Body of pancreas (tissue), 4 donors: ENCODE measurements around the gene KRT8. TPM values are rescaled to one million over a fixed set of nuclear protein-coding genes. Genes with fewer than 3 reads are reported as not detected.

ENCODE experiments used
- ATAC-seq: fragments of 150-250 bp; one replicate; pipeline ENCODE4 v1.9.1; 2016
- DNase-seq, 4 donors: peaks; one replicate each; pipeline ENCODE4 v3.0.0-alpha.2; 2019
- H3K27ac ChIP-seq, 4 donors: fragments of 200-600 bp; sonication (generic); 1 replicate in 3 of 4; 2 replicates in 1 of 4; pipeline versions ENCODE4 v1.5.1 to v1.6.1; 2016 to 2019; ENCODE audit warnings: mild to moderate bottlenecking in 1 of 4, mixed read lengths in 1 of 4, moderate library complexity in 1 of 4
- H3K27me3 ChIP-seq, 2 donors: fragments of 200-600 bp; sonication (generic); one replicate each; pipeline ENCODE4 v1.6.0; 2016; ENCODE audit warnings: mild to moderate bottlenecking in 1 of 2
- H3K36me3 ChIP-seq, 2 donors: fragments of 200-600 bp; sonication (generic); replicated peaks in 1 of 2; 2 replicates each; pipeline ENCODE4 v1.5.1; 2016; ENCODE audit warnings: low read depth in 2 of 2; ENCODE audit not compliant: insufficient read depth in 1 of 2
- H3K4me1 ChIP-seq: fragments of 200-600 bp; sonication (generic); one replicate; pipeline ENCODE4 v1.6.0; 2016
- H3K4me3 ChIP-seq, 2 donors: fragments of 200-600 bp; sonication (generic); 1 replicate in 1 of 2; 2 replicates in 1 of 2; pipeline ENCODE4 v1.5.1; 2016 to 2019
- H3K9me3 ChIP-seq, 3 donors: fragments of 200-600 bp; sonication (generic); 1 replicate in 2 of 3; 2 replicates in 1 of 3; pipeline ENCODE4 v1.5.1; 2016
- POLR2A ChIP-seq, 3 donors: fragments of 450-650 bp; IDR thresholded peaks; one replicate each; pipeline ENCODE4 v1.6.1; 2016; ENCODE audit warnings: antibody characterized with exemption in 3 of 3, mild to moderate bottlenecking in 2 of 3
- WGBS, 2 donors: methylation state at CpG; one replicate each; pipeline ENCODE4 v1.1.5; 2017; 5-methylcytosine and 5-hydroxymethylcytosine counted together
- intact Hi-C: fragments of 100-400 bp; cut with DNase I; formaldehyde crosslinking; loops from one replicate; pipeline ENCODE4 v1.15.1; 2023
- total RNA-seq, 2 donors: library from RNA; depleted of rRNA; stranded (reverse); fragments of >200 nt; gene quantifications; one replicate each; pipeline ENCODE4 v1.1.0, GENCODE V29; 2016
- TF ChIP-seq, protein P1 (sequence below), 7 experiments: fragments of 450-650 bp in 4 of 7; fragments of 200-600 bp in 3 of 7; sonication (generic) in 3 of 7; IDR thresholded peaks; one replicate each; pipeline ENCODE4 v1.5.1; 2016 to 2019; ENCODE audit warnings: antibody characterized with exemption in 7 of 7

KRT8 gene
- total RNA-seq, 2 donors from 2014 or later = 394 to 455 TPM

DNA sequence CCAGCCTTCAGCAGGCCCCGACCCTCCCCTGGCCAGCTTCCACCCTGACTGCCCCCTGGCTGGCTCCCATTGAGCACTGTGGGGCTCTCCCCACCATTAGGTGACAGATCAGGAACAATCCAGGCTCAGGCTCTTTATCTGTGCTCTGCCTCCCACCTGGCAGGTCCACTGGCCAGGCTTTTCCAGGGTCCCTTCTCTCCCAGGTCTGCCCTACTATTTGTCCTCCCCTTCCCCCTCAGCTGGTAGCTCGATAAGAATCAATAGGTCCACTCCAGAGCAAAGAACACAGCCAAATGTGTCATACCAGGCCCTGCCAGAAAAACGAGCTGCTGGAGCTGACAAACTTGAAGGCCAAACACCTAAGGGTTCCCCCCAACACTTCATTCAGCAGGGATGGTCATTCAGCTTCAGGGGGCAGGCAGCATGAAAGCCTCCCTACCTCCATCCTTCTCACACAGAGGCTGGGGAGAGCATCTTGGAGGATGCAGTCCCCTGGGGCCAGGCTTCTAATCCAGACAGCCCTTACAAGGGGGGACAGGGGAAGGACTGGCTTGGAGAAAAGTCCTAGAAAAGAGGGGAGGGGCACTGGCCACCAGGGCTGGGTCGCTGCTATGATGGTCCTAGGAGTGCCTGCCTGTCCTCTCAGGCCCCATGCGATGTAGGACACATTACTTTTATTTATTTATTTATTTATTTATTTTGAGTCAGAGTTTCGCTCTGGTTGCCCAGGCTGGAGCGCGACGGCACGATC is 42.1 kb upstream of the KRT8 start:
- Histone ChIP-seq H3K4me3 (no peak overlapping the region), H3K27me3 (no peaks in the 10 kb centered on the region), H3K9me3 (no peaks in the 10 kb centered on the region), H3K27ac (peak overlapping the region; percentile 70 to 99 (median 98)), H3K4me1 (peaks cover 71% of the 10 kb centered on the region), H3K36me3 (no peaks in the 10 kb centered on the region)
- ATAC-seq = no peak
- intact Hi-C loops = no loop called here
- 54 to 56% methylated on average over 10 of the region's 10 CpGs for WGBS, 2 donors
- TF ChIP-seq POLR2A (IDR thresholded peaks at IDR 0.05) = no peak
- TF ChIP-seq, protein P1, sequence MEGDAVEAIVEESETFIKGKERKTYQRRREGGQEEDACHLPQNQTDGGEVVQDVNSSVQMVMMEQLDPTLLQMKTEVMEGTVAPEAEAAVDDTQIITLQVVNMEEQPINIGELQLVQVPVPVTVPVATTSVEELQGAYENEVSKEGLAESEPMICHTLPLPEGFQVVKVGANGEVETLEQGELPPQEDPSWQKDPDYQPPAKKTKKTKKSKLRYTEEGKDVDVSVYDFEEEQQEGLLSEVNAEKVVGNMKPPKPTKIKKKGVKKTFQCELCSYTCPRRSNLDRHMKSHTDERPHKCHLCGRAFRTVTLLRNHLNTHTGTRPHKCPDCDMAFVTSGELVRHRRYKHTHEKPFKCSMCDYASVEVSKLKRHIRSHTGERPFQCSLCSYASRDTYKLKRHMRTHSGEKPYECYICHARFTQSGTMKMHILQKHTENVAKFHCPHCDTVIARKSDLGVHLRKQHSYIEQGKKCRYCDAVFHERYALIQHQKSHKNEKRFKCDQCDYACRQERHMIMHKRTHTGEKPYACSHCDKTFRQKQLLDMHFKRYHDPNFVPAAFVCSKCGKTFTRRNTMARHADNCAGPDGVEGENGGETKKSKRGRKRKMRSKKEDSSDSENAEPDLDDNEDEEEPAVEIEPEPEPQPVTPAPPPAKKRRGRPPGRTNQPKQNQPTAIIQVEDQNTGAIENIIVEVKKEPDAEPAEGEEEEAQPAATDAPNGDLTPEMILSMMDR (IDR thresholded peaks at IDR 0.05) = no peak
- DNase-seq = peak in 3 of 4 donors; percentile 62 to 73 (median 72)

DNA sequence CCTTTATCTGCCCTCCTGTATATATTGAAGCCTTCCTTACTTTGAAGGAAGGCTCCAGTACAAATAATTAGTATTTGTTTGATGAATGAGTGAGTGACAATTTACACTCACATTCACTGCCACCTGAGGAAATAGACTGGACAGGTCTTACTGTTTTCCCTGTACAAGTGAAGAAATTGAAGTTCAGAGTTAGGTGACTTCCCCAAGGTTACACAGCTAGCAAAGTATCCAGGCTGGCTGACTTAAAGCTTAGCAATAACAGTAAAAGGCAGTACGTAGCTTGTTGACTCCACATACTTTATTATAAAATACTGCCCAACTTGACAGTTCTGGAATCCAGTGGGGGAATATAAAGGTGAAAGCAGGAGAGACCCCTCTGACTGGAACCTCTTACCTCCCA is 41.5 kb upstream of the KRT8 start:
- Histone ChIP-seq H3K4me3 (no peak overlapping the region), H3K27ac (peak overlapping the region; percentile 70 to 99 (median 98)), H3K4me1 (peaks cover 68% of the 10 kb centered on the region), H3K27me3 (no peaks in the 10 kb centered on the region), H3K9me3 (no peaks in the 10 kb centered on the region), H3K36me3 (no peaks in the 10 kb centered on the region)
- intact Hi-C loops = no loop called here
- 0 to 19% methylated on average over 1 of the region's 1 CpG for WGBS, 2 donors
- TF ChIP-seq, protein P1 (IDR thresholded peaks at IDR 0.05) = no peak
- no peak for TF ChIP-seq POLR2A (IDR thresholded peaks at IDR 0.05)
- no peak for DNase-seq
- no peak for ATAC-seq

DNA sequence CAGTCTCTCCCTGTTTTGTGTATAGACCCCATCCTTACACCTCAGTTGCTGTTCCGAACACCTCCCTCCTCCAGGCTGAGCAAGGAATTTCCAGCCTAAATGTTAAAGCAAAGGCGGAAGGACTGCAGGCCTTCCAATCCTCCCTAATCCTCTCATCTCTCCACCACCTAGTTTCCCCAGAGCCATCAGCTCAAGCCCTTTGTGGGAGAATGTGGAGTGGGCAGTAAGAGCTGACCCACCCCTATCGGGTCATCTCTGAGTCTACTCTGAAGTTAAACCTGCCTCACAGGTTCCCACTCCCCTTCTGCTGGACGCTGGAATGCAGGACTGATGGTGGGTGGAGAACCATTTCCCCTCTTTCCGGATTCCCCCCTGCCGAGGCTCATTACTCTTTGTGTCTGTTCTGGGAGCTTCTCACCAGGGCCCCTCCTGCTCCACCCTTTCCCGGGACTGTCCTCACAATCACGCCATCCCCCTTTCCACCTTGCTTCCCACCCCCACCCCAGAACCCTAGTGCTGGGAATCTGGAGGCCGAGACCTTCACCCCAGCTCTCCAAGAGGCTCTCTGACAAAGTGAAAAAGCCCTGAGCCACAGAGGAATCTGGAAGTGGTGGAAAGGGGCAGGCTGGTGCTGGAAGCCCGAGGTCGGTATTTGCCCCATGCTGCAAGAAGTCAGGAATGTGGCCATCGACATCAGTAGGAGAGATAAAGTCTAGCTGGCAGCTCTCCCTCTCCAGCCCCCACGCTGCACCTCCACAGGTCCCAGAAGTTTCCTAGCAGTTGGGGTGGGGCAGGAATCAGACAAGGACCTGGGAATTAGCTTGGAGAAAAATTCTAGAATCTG is 40.7 kb upstream of the KRT8 start:
- H3K4me1 ChIP-seq = peaks cover 60% of the 10 kb centered on the region
- ATAC-seq (peak; percentile 38), DNase-seq (peak; percentile 60 to 81 (median 72))
- H3K9me3 ChIP-seq = no peaks in the 10 kb centered on the region
- intact Hi-C loops = no loop called here
- TF ChIP-seq, protein P1 (IDR thresholded peaks at IDR 0.05) = no peak
- peak in 2 of 3 donors; percentile 56 to 66 for TF ChIP-seq POLR2A (IDR thresholded peaks at IDR 0.05)
- peak overlapping the region; percentile 70 to 99 (median 98) for H3K27ac ChIP-seq
- H3K4me3 ChIP-seq = no peak overlapping the region
- no peaks in the 10 kb centered on the region for H3K36me3 ChIP-seq
- no peaks in the 10 kb centered on the region for H3K27me3 ChIP-seq
- 47 to 51% methylated on average over 13 of the region's 13 CpGs for WGBS, 2 donors

DNA sequence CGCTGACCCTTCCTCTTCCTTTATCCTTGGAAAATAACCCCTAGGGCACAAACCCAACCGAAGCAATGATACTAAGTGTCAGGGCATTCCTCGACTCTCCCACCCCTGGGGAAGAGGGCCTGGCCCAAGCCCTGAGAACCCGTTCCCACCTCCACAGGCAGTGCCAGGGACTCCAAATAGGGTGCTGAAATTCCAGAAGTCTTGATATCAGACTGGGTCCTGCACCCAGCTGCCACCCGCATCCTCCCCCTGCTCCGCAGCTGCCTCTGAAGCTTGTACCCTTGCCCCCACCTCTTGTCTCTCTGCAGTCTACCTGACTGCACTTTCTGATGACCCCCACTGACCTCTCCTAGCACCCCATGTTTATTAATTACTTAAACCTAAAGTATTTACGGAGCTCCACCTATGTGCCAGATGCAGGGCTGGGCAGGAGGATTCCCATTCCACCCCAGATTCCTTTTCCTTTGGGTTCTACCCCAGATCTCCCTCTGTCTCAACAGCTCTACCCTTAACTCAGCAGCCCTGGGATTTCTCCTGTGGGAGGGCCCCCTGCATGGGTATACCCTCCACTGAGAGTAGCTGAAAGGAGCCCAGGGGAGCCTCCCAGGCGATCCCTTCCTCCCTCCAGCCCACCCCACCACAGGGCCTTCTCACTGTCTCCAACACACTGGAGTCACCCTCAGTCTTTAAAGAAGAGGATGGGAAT is 40.0 kb upstream of the KRT8 start:
- intact Hi-C loops = no loop called here
- H3K9me3 ChIP-seq = no peaks in the 10 kb centered on the region
- peaks cover 56% of the 10 kb centered on the region for H3K4me1 ChIP-seq
- WGBS, 2 donors = 76 to 85% methylated on average over 7 to 8 of the region's 8 CpGs
- no peak overlapping the region for H3K4me3 ChIP-seq
- no peaks in the 10 kb centered on the region for H3K36me3 ChIP-seq
- DNase-seq = no peak
- H3K27me3 ChIP-seq = no peaks in the 10 kb centered on the region
- no peak for TF ChIP-seq POLR2A (IDR thresholded peaks at IDR 0.05)
- TF ChIP-seq, protein P1 (IDR thresholded peaks at IDR 0.05) = no peak
- ATAC-seq = no peak
- peak overlapping the region; percentile 70 to 99 (median 98) for H3K27ac ChIP-seq
